C4-2B (cell line): ENCODE measurements around the gene PSMF1.

Source experiments
- ZFX ChIP-seq: fragments of 450-650 bp; IDR thresholded peaks from 2 replicates; pipeline ENCODE4 v1.6.1; 2017
- TF ChIP-seq, protein P1 (sequence below): fragments of 450-650 bp; conservative IDR thresholded peaks from 2 replicates; pipeline ENCODE4 v1.5.1; 2017; ENCODE audit warnings: mild to moderate bottlenecking

DNA sequence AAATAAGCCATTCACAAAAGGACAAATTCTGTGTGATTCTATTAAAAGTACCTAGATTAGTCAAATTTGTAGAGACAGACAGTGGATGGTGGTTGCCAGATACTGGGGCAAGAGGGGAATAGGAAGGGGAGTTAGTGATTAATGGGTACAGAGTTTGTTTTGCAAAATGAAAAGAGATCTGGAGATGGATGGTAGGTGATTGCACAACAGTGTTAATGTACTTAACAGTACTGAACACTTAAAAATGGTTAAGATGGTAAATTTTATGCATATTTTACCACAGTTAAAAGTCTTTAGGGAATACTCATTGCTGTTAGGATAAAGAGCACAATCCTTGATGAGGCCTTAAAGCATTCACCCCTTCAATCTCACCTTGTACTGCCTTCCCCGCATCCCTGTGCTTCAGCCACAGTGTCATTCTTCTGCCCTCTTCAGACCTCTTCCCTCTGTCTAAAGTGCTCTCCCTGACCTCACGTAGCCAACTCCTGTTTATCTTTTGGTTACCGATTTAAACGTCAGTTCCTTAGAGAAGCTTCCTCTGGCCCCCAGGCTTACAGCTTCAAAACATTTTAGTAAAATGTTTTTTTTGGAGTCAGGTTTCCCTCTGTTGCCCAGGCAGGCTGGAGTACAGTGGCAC lies 11.8 kb downstream of the PSMF1 start:
- TF ChIP-seq, protein P1, sequence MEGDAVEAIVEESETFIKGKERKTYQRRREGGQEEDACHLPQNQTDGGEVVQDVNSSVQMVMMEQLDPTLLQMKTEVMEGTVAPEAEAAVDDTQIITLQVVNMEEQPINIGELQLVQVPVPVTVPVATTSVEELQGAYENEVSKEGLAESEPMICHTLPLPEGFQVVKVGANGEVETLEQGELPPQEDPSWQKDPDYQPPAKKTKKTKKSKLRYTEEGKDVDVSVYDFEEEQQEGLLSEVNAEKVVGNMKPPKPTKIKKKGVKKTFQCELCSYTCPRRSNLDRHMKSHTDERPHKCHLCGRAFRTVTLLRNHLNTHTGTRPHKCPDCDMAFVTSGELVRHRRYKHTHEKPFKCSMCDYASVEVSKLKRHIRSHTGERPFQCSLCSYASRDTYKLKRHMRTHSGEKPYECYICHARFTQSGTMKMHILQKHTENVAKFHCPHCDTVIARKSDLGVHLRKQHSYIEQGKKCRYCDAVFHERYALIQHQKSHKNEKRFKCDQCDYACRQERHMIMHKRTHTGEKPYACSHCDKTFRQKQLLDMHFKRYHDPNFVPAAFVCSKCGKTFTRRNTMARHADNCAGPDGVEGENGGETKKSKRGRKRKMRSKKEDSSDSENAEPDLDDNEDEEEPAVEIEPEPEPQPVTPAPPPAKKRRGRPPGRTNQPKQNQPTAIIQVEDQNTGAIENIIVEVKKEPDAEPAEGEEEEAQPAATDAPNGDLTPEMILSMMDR = no peak
- TF ChIP-seq ZFX = no peak
